Pancreas (tissue), 10 donors: ENCODE measurements around the gene NEUROG1. TPM values are rescaled to one million over a fixed set of nuclear protein-coding genes. Genes with fewer than 3 reads are reported as not detected.
A peak's percentile ranks its signal among the peaks of the same experiment; 100 is the strongest.

Experiments used
- ATAC-seq, 4 donors: fragments of 200-7000 bp; cut with Tn5 transposase; one replicate each; pipeline versions ENCODE4 v1.8.0 to v1.9.1; 2020; ENCODE audit warnings: mild to moderate bottlenecking in 4 of 4, moderate library complexity in 4 of 4
- DNase-seq, 6 donors: peaks; one replicate each; pipeline ENCODE4 v3.0.0-alpha.2; 2020
- FAIRE-seq: peaks from 2 replicates; lab custom pipeline; 2012; peaks lifted over from hg19 to GRCh38; lab: Jason Lieb, UNC
- H3K27ac ChIP-seq, 4 donors: fragments of 200-600 bp; sonication (generic); 1 replicate in 3 of 4; 2 replicates in 1 of 4; pipeline versions ENCODE4 v1.5.0 to v1.8.0; 2020
- H3K27me3 ChIP-seq, 4 donors: fragments of 200-600 bp; one replicate each; pipeline ENCODE4 v1.8.0; 2021
- H3K36me3 ChIP-seq, 3 donors: fragments of 200-600 bp; sonication (generic) in 1 of 3; one replicate each; pipeline versions ENCODE4 v1.5.0 to v1.8.0; 2020 to 2021
- H3K4me1 ChIP-seq, 3 donors: fragments of 200-600 bp; one replicate each; pipeline ENCODE4 v1.8.0; 2021
- H3K4me3 ChIP-seq, 4 donors: fragments of 200-600 bp; sonication (generic) in 2 of 4; one replicate each; pipeline versions ENCODE4 v1.5.0 to v1.8.0; 2020 to 2021
- H3K9me3 ChIP-seq, 4 donors: fragments of 200-600 bp; one replicate each; pipeline ENCODE4 v1.8.0; 2021
- CTCF ChIP-seq, 4 donors: fragments of 200-600 bp; sonication (generic) in 3 of 4; IDR thresholded peaks; one replicate each; pipeline versions ENCODE4 v1.5.0 to v1.8.0; 2021; ENCODE audit warnings: antibody characterized with exemption in 4 of 4
- WGBS, 2 donors: extraction: QIAGEN DNeasy Blood & Tissue Kit; methylation state at CpG; one replicate each; pipeline ENCODE4 v1.1.7; 2013; 5-methylcytosine and 5-hydroxymethylcytosine counted together
- intact Hi-C, 3 donors: fragments of 100-400 bp; cut with DNase I; formaldehyde crosslinking; loops; one replicate each; pipeline versions ENCODE4 v1.11.1 to v1.14.2; 2022
- polyA plus RNA-seq, 2 donors: library from polyadenylated mRNA; stranded (reverse); fragments of 200-250 nt; gene quantifications; one replicate each; pipeline ENCODE4 v1.2.3, GENCODE V29; 2013
- total RNA-seq, 6 donors: library from RNA; stranded (reverse); fragmentation: NEBNext Ultra II Directional in 4 of 6; extraction: Animal tissue kit (Norgen Biotek cat#: 25700) in 4 of 6; gene quantifications; one replicate each; pipeline versions ENCODE4 v1.2.1 to v1.2.4, GENCODE V29; 2021 to 2023
- donor health status: healthy with polysubstance abuse.
- donor health status: DM: no; HTN: no; CAD: no; lungs with moderate emphysema.
- donor health status: DM: no; HTN: no; CAD: no.
- donor health status: control.
- donor health status: control.
- donor health status: Bipolar disorder and iron deficiency.
- donor health status: DM: yes; HTN: yes; CAD: no.
- donor health status: DM: no; HTN: no; CAD: no.
- donor health status: DM: no; HTN: no; CAD: no.
- donor health status: DM: yes; HTN: yes; CAD: no.

Gene NEUROG1
- total and polyA plus RNA-seq, 8 donors: not detected

GRCh38 chr5:135494196-135494595 is 41.6 kb downstream of the NEUROG1 start:
- WGBS, 2 donors: 51 to 62% methylated on average over 5 of the region's 5 CpGs
- H3K27me3 ChIP-seq: peaks cover 0 to 14% (median 6%) of the 10 kb centered on the region in 4 donors
- no peak for FAIRE-seq

GRCh38 chr5:135493406-135494180 is 42.2 kb downstream of the NEUROG1 start:
- H3K27ac ChIP-seq: no peak overlapping the region
- WGBS, 2 donors: 61 to 76% methylated on average over 8 of the region's 8 CpGs
- DNase-seq (no peak), ATAC-seq (peak in 1 of 4 donors; percentile 36), FAIRE-seq (no peak)
- intact Hi-C loops: no loop called here
- no peaks in the 10 kb centered on the region for H3K9me3 ChIP-seq
- H3K27me3 ChIP-seq: peaks cover 0 to 14% (median 6%) of the 10 kb centered on the region in 4 donors
- H3K4me1 ChIP-seq: peaks cover 0 to 6% (median 2%) of the 10 kb centered on the region in 3 donors
- H3K4me3 ChIP-seq: no peak overlapping the region
- TF ChIP-seq CTCF (IDR thresholded peaks at IDR 0.05): no peak
- no peaks in the 10 kb centered on the region for H3K36me3 ChIP-seq

More at GRCh38 chr5:135494196-135494595, 41.6 kb downstream of the NEUROG1 start:
- Histone ChIP-seq H3K9me3 (no peaks in the 10 kb centered on the region), H3K27ac (no peak overlapping the region), H3K4me3 (no peak overlapping the region), H3K4me1 (peaks cover 0 to under 1% (median 0%) of the 10 kb centered on the region in 3 donors), H3K36me3 (no peaks in the 10 kb centered on the region)
- TF ChIP-seq CTCF (IDR thresholded peaks at IDR 0.05): no peak
- DNase-seq (no peak), ATAC-seq (no peak)
- intact Hi-C loops: no loop called here

GRCh38 chr5:135492319-135492626 is 43.5 kb downstream of the NEUROG1 start:
- ATAC-seq (no peak), DNase-seq (no peak), FAIRE-seq (no peak)
- Histone ChIP-seq H3K27me3 (peaks cover 0 to 14% (median 6%) of the 10 kb centered on the region in 4 donors), H3K27ac (no peak overlapping the region), H3K9me3 (no peaks in the 10 kb centered on the region), H3K36me3 (no peaks in the 10 kb centered on the region), H3K4me3 (no peak overlapping the region), H3K4me1 (peaks cover 0 to 9% (median 3%) of the 10 kb centered on the region in 3 donors)
- no peak for TF ChIP-seq CTCF (IDR thresholded peaks at IDR 0.05)
- intact Hi-C loops: no loop called here
- 36% methylated on average over 3 of the region's 3 CpGs for WGBS, 2 donors

- H3K4me3 ChIP-seq: no peak overlapping the region
- WGBS, 2 donors: 6 to 7% methylated on average over 39 to 40 of the region's 40 CpGs
- FAIRE-seq: no peak
- no peak for DNase-seq
- peaks cover 0 to 14% (median 6%) of the 10 kb centered on the region in 4 donors for H3K27me3 ChIP-seq
- no peaks in the 10 kb centered on the region for H3K9me3 ChIP-seq
- H3K27ac ChIP-seq: no peak overlapping the region
- TF ChIP-seq CTCF (IDR thresholded peaks at IDR 0.05): no peak
- ATAC-seq: peak in 3 of 4 donors; percentile 56 to 71 (median 70)
- H3K36me3 ChIP-seq: no peaks in the 10 kb centered on the region
- H3K4me1 ChIP-seq: peaks cover 0 to 9% (median 3%) of the 10 kb centered on the region in 3 donors
- intact Hi-C loops: no loop called here
Observed at GRCh38 chr5:135491552-135492318, 44.0 kb downstream of the NEUROG1 start.
